ENCODE results near the gene TMEM132A.
A peak's percentile ranks its signal among the peaks of the same experiment; 100 is the strongest.

The TMEM132A gene

DNA sequence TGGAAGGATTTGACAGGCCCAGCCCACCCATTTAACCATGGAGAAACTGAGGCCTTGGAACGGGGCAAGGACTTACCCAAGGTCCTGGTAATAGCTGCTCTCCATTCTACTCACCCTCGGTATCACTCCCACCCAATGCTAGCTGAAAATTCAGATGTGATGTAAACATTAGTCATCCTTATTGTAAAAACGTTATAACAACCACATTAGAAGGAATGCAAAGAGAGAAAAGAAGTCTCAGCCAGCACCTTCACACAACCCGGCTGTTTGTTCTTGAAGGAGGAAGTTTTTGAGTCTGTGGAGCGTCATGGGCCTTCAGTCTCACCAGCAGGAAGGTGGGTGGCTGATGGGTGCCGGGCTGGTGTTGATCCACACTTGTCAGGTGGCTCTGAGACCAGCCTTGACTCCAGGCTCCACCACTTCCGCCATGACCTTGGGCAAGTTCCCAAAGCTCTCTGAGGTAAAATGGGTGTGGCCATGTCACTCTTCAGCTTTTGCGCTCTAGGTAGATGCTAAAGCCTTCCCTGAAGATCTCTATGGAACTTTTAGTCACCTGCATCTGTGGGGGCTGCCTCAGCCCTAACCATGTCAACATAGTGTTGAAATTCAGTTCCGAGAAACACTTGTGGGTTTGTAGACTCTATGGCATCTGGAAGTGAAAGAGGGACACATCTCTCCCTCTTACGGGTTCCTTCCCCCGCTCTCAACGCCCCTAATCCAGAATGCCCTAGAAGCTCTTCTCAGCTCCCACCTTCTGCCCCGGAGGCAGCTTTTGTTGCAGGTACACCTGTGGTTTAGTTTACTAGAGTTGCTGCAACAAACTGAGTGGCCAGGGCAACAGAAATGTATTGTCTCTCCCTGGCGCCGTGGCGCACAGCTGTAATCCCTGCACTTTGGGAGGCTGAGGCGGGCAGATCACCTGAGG lies 62.0 kb downstream of the TMEM132A start:
- DNase-seq (ENCODE audit: low read depth in 3 of 3): peak in 2 of 3 experiments; percentile 79 to 92
